ENCODE measurements around the gene LEMD3.

The LEMD3 gene

GRCh38 chr12:65125975-65126374, 43.4 kb upstream of the LEMD3 start:
- no peak overlapping the region for H3K4me3 ChIP-seq (ENCODE audit: low read depth, low read length)
- no peak for TF ChIP-seq CTCF (IDR thresholded peaks at IDR 0.05; ENCODE audit: low read depth, low read length)
- in situ Hi-C loops (cut with HindIII; ENCODE audit: low sequenced_read_pairs): no loop called here
- no peak for DNase-seq (ENCODE audit: low read depth, low spot score)

- no peak overlapping the region for H3K4me3 ChIP-seq (ENCODE audit: low read depth, low read length)
- in situ Hi-C loops (cut with HindIII; ENCODE audit: low sequenced_read_pairs): no loop called here
- TF ChIP-seq CTCF (IDR thresholded peaks at IDR 0.05; ENCODE audit: low read depth, low read length): no peak
- no peak for DNase-seq (ENCODE audit: low read depth, low spot score)
Observed at GRCh38 chr12:65126482-65126881, 42.9 kb upstream of the LEMD3 start.

GRCh38 chr12:65133879-65134278, 35.5 kb upstream of the LEMD3 start:
- in situ Hi-C loops (cut with HindIII; ENCODE audit: low sequenced_read_pairs): no loop called here
- DNase-seq (ENCODE audit: low read depth, low spot score): no peak
- no peak for TF ChIP-seq CTCF (IDR thresholded peaks at IDR 0.05; ENCODE audit: low read depth, low read length)
- no peak overlapping the region for H3K4me3 ChIP-seq (ENCODE audit: low read depth, low read length)

GRCh38 chr12:65139389-65139788, 30.0 kb upstream of the LEMD3 start:
- DNase-seq (ENCODE audit: low read depth, low spot score): no peak
- in situ Hi-C loops (cut with HindIII; ENCODE audit: low sequenced_read_pairs): no loop called here
- TF ChIP-seq CTCF (IDR thresholded peaks at IDR 0.05; ENCODE audit: low read depth, low read length): no peak
- H3K4me3 ChIP-seq (ENCODE audit: low read depth, low read length): no peak overlapping the region

GRCh38 chr12:65140738-65141137, 28.6 kb upstream of the LEMD3 start:
- DNase-seq (ENCODE audit: low read depth, low spot score): no peak
- in situ Hi-C loops (cut with HindIII; ENCODE audit: low sequenced_read_pairs): no loop called here
- no peak overlapping the region for H3K4me3 ChIP-seq (ENCODE audit: low read depth, low read length)
- TF ChIP-seq CTCF (IDR thresholded peaks at IDR 0.05; ENCODE audit: low read depth, low read length): no peak

GRCh38 chr12:65147312-65147905, 22.0 kb upstream of the LEMD3 start:
- in situ Hi-C loops (cut with HindIII; ENCODE audit: low sequenced_read_pairs): no loop called here
- no peak for DNase-seq (ENCODE audit: low read depth, low spot score)
- no peak for TF ChIP-seq CTCF (IDR thresholded peaks at IDR 0.05; ENCODE audit: low read depth, low read length)
- H3K4me3 ChIP-seq (ENCODE audit: low read depth, low read length): no peak overlapping the region

- in situ Hi-C loops (cut with HindIII; ENCODE audit: low sequenced_read_pairs): no loop called here
- no peak overlapping the region for H3K4me3 ChIP-seq (ENCODE audit: low read depth, low read length)
- TF ChIP-seq CTCF (IDR thresholded peaks at IDR 0.05; ENCODE audit: low read depth, low read length): no peak
- no peak for DNase-seq (ENCODE audit: low read depth, low spot score)
Observed at GRCh38 chr12:65152012-65152411, 17.4 kb upstream of the LEMD3 start.

All from astrocyte of the spinal cord (primary cell).